AG04450 (cell line): Measurements from ENCODE around the gene NDUFAB1. TPM values are rescaled to one million over a fixed set of nuclear protein-coding genes. Genes with fewer than 3 reads are reported as not detected.

ENCODE experiments used
- CTCF ChIA-PET: fragments of 300-600, 350-600 bp; formaldehyde crosslinking; extraction: SDS; loops from one replicate; lab custom pipeline; 2022; ENCODE audit warnings: antibody characterized with exemption, inconsistent platforms; lab: Charles Lee
- POLR2A ChIA-PET: fragments of 350-600 bp; formaldehyde crosslinking; extraction: SDS; loops from one replicate; lab custom pipeline; 2021; ENCODE audit warnings: antibody characterized with exemption, inconsistent platforms; lab: Yijun Ruan, JAX
- DNase-seq: peaks from one replicate; pipeline ENCODE4 v3.0.0-alpha.2; 2011; ENCODE audit warnings: low read depth, low spot score
- H3K27ac ChIP-seq: one replicate; pipeline ENCODE4 v1.5.1; 2012; ENCODE audit warnings: low read depth, low read length, control low read depth
- H3K27me3 ChIP-seq: one replicate; pipeline ENCODE4 v1.6.0; 2012; ENCODE audit warnings: low read length; ENCODE audit not compliant: control insufficient read depth, insufficient read depth
- H3K4me3 ChIP-seq: 2 replicates; pipeline ENCODE4 v1.5.1; 2011; ENCODE audit warnings: mild to moderate bottlenecking, low read depth, low read length, control low read depth
- H3K9me3 ChIP-seq: 2 replicates; pipeline ENCODE4 v1.5.1; 2012; ENCODE audit warnings: low read length; ENCODE audit not compliant: control insufficient read depth, insufficient read depth
- polyA plus RNA-seq: library from polyadenylated mRNA; depleted of rRNA; stranded (reverse); fragments of >200 nt; gene quantifications from 2 replicates; pipeline ENCODE4 v1.2.3, GENCODE V29; 2011
- TF ChIP-seq, protein P1 (sequence below): IDR thresholded peaks from 2 replicates; pipeline ENCODE4 v1.5.1; 2011; ENCODE audit warnings: low read depth, low read length, control low read depth, inconsistent platforms

Gene NDUFAB1
- polyA plus RNA-seq, 1 experiment, result 130 TPM

DNA sequence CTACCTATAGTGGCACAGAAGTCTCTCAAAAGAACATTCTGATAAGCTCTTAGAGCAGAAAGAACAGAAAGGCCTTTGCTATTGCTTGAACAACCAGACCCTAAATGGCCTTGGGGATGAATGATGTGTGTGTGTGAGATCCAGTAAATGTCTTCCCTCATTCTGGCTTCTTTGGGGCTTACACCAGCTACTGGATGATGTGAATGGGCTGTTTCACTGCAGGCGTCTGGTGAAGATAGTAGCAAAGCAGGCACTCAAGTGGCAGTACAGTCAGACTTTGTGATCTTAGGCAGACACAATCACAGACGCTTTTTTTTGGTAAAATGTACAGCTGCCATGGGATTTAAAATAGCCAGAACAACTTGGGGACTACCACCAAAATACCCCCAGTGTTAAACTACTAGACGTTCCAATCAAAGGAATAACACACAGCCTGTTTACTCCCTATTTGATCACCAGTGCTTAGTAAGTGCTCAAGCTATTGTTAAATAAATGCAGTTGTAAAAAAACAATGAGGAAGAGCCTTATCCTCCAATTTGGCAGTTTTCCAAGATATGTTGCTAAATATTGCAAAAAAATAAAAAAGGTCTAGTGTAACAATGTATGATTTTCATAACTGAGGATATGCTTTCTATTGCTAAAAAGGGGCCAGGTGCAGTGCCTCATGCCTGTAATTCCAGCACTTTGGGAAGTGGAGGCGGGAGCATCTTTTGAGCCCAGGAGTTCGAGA, 17.9 kb downstream of the NDUFAB1 start:
- TF ChIP-seq, protein P1, sequence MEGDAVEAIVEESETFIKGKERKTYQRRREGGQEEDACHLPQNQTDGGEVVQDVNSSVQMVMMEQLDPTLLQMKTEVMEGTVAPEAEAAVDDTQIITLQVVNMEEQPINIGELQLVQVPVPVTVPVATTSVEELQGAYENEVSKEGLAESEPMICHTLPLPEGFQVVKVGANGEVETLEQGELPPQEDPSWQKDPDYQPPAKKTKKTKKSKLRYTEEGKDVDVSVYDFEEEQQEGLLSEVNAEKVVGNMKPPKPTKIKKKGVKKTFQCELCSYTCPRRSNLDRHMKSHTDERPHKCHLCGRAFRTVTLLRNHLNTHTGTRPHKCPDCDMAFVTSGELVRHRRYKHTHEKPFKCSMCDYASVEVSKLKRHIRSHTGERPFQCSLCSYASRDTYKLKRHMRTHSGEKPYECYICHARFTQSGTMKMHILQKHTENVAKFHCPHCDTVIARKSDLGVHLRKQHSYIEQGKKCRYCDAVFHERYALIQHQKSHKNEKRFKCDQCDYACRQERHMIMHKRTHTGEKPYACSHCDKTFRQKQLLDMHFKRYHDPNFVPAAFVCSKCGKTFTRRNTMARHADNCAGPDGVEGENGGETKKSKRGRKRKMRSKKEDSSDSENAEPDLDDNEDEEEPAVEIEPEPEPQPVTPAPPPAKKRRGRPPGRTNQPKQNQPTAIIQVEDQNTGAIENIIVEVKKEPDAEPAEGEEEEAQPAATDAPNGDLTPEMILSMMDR, result no peak
- no peaks in the 10 kb centered on the region for H3K9me3 ChIP-seq
- no peak for DNase-seq
- CTCF ChIA-PET, result interaction anchor here (0.6 to 1.1 kb wide), 2 partner anchors 18 to 36 kb away, joined by 4 to 9 read pairs; partner anchors contain the start of gene NDUFAB1
- peak overlapping the region; percentile 21 for H3K27ac ChIP-seq
- POLR2A ChIA-PET, result no interaction called here
- no peak overlapping the region for H3K4me3 ChIP-seq
- H3K27me3 ChIP-seq, result no peaks in the 10 kb centered on the region

- DNase-seq, result no peak
- TF ChIP-seq, protein P1, result no peak
- Histone ChIP-seq H3K27ac (no peak overlapping the region), H3K27me3 (no peaks in the 10 kb centered on the region), H3K9me3 (no peaks in the 10 kb centered on the region), H3K4me3 (no peak overlapping the region)
- ChIA-PET CTCF (interaction anchor here (0.6 to 1.1 kb wide), 2 partner anchors 19 to 37 kb away, joined by 4 to 9 read pairs; partner anchors contain the start of gene NDUFAB1), POLR2A (no interaction called here)
Observed at GRCh38 chr16:23577493-23577892, 18.6 kb downstream of the NDUFAB1 start.

GRCh38 chr16:23575834-23576233, 20.3 kb downstream of the NDUFAB1 start:
- ChIA-PET POLR2A (interaction anchor here (0.6 to 1.3 kb wide), 3 partner anchors 18 to 1103 kb away, joined by 3 to 6 read pairs (median 4); partner anchors contain the start of genes EARS2 and UBFD1), CTCF (interaction anchor here (1.0 kb wide), 1 partner anchor 21 kb away, joined by 3 read pairs; no protein-coding TSS in a partner anchor)
- no peak for DNase-seq

DNA sequence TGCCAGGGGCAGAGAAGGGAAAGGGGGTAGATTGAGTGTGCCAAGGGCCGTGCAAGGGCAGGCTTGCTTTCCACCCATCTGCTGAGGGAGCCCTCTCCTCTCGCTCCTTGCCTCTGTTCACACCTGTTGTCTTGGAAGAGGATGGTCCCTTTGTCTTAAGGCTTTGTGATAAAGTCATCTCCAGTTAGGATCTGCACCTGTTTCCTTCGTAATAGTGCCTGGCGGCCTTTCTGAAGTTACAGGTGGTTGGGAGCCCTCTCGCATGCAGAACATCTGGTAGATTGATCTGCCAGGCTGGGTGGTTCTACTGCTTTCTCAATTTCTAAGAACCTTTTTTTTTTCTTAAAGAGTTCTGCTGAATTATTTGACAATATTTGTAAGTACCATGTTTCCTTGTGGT, 22.3 kb downstream of the NDUFAB1 start:
- TF ChIP-seq, protein P1, result no peak
- POLR2A ChIA-PET, result interaction anchor here (0.7 kb wide), 2 partner anchors 17 to 29 kb away, joined by 3 to 4 read pairs; partner anchors contain the start of gene EARS2
- no peak for DNase-seq
- H3K9me3 ChIP-seq, result no peaks in the 10 kb centered on the region
- no peaks in the 10 kb centered on the region for H3K27me3 ChIP-seq
- no peak overlapping the region for H3K4me3 ChIP-seq
- CTCF ChIA-PET, result interaction anchor here (1.0 to 1.1 kb wide), 2 partner anchors 16 to 139 kb away, joined by 3 to 5 read pairs; partner anchors contain the start of gene UBFD1
- H3K27ac ChIP-seq, result no peak overlapping the region

More at GRCh38 chr16:23575834-23576233, 20.3 kb downstream of the NDUFAB1 start:
- peak overlapping the region; percentile 34 for H3K27ac ChIP-seq
- no peaks in the 10 kb centered on the region for H3K27me3 ChIP-seq
- TF ChIP-seq, protein P1, result no peak
- no peak overlapping the region for H3K4me3 ChIP-seq
- H3K9me3 ChIP-seq, result no peaks in the 10 kb centered on the region

DNA sequence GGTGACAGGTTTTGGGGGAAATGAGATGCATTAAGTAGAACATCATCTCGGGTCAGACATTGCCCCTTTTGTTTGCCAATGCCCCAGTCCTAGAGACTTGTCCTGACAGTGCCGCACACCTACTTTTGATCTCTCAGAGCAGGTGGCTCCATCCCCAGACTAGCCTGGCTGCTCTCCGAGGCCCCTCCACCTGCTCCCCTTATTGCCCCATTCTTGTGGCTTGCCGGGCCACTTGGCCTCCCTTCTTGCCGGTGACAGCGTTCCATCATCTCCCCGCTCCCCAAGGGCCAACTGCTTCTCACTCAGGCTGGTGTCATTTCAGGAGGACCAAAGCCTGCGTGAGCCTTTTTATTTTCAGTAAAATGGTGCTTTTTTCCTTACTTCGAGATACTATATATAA, 23.7 kb downstream of the NDUFAB1 start:
- no peaks in the 10 kb centered on the region for H3K27me3 ChIP-seq
- DNase-seq, result no peak
- no peak overlapping the region for H3K27ac ChIP-seq
- H3K4me3 ChIP-seq, result no peak overlapping the region
- H3K9me3 ChIP-seq, result no peaks in the 10 kb centered on the region
- POLR2A ChIA-PET, result no interaction called here
- CTCF ChIA-PET, result no interaction called here
- TF ChIP-seq, protein P1, result no peak
